Psoas muscle (tissue), 8 donors: ENCODE measurements around the gene BBS1. TPM values are rescaled to one million over a fixed set of nuclear protein-coding genes. Genes with fewer than 3 reads are reported as not detected.
"Not testable (repeated sequence)": the region's sequence is repeated elsewhere in the genome, so short reads cannot be mapped to it uniquely, and the experiment has no call there.

Experiments used
- ATAC-seq, 4 donors: fragments of 200-7000 bp; cut with Tn5 transposase; one replicate each; pipeline ENCODE4 v1.9.1; 2020; ENCODE audit warnings: moderate library complexity in 3 of 4, mild to moderate bottlenecking in 2 of 4
- DNase-seq, 2 donors: peaks; one replicate each; pipeline ENCODE4 v3.0.0-alpha.2; 2020
- H3K27ac ChIP-seq: fragments of 200-600 bp; one replicate; pipeline ENCODE4 v1.8.0; 2022
- H3K27me3 ChIP-seq, 3 donors: fragments of 200-600 bp in 1 of 3; one replicate each; pipeline versions ENCODE4 v1.6.1 to v1.8.0; 2013 to 2022; ENCODE audit warnings: low read length in 2 of 3, mild to moderate bottlenecking in 2 of 3, moderate library complexity in 1 of 3; ENCODE audit not compliant: insufficient read depth in 3 of 3
- H3K36me3 ChIP-seq, 2 donors: fragments of 200-600 bp in 1 of 2; one replicate each; pipeline versions ENCODE4 v1.6.1 to v1.8.0; 2013 to 2022; ENCODE audit warnings: low read depth in 1 of 2, mild to moderate bottlenecking in 1 of 2, moderate library complexity in 1 of 2; ENCODE audit not compliant: insufficient read depth in 1 of 2
- H3K4me1 ChIP-seq: fragments of 200-600 bp; one replicate; pipeline ENCODE4 v1.8.0; 2022
- H3K4me3 ChIP-seq: fragments of 200-600 bp; one replicate; pipeline ENCODE4 v1.8.0; 2022; ENCODE audit warnings: mild to moderate bottlenecking
- H3K9me3 ChIP-seq: fragments of 200-600 bp; one replicate; pipeline ENCODE4 v1.8.0; 2022
- CTCF ChIP-seq: fragments of 200-600 bp; IDR thresholded peaks from one replicate; pipeline ENCODE4 v1.8.0; 2022; ENCODE audit warnings: antibody characterized with exemption
- WGBS, 3 donors: extraction: QIAGEN DNeasy Blood & Tissue Kit; methylation state at CpG; one replicate each; pipeline versions ENCODE4 v1.1.6 to v1.1.7; 2013; 5-methylcytosine and 5-hydroxymethylcytosine counted together
- intact Hi-C, 2 donors: fragments of 100-400 bp; cut with DNase I; formaldehyde crosslinking; loops; one replicate each; pipeline versions ENCODE4 v1.11.0 to v1.14.2; 2022
- polyA plus RNA-seq, 3 donors: library from polyadenylated mRNA; stranded (reverse); fragments of 200-250 nt; gene quantifications; one replicate each; pipeline ENCODE4 v1.2.3, GENCODE V29; 2013
- total RNA-seq, 4 donors: library from RNA; stranded (reverse); fragmentation: NEBNext Ultra II Directional in 2 of 4; extraction: Animal tissue kit (Norgen Biotek cat#: 25700) in 2 of 4; gene quantifications; one replicate each; pipeline versions ENCODE4 v1.2.1 to v1.2.4, GENCODE V29; 2021 to 2023
- donor health status: healthy with polysubstance abuse.
- donor health status: DM: no; HTN: no; CAD: no; lungs with moderate emphysema.
- donor health status: Bipolar disorder and iron deficiency.
- donor health status: healthy.
- donor health status: DM: yes; HTN: yes; CAD: no.
- donor health status: DM: no; HTN: no; CAD: no.
- donor health status: DM: no; HTN: no; CAD: no.
- donor health status: DM: yes; HTN: yes; CAD: no.

BBS1 gene
- total and polyA plus RNA-seq, 7 donors = 4.4 to 15.3 (median 10.9) TPM

- H3K36me3 ChIP-seq = peaks cover 0 to 29% of the 10 kb centered on the region in 2 donors
- WGBS, 3 donors = 38 to 50% (median 44%) methylated on average over 25 to 26 of the region's 26 CpGs
- H3K27me3 ChIP-seq = no peaks in the 10 kb centered on the region
Measured at GRCh38 chr11:66543263-66544107, 33.0 kb downstream of the BBS1 start.

GRCh38 chr11:66544952-66545351 is 34.5 kb downstream of the BBS1 start:
- ATAC-seq, DNase-seq, H3K27me3 ChIP-seq, H3K9me3 ChIP-seq, intact Hi-C loops: not testable (repeated sequence)
- WGBS, 3 donors = 45 to 66% (median 45%) methylated on average over 14 of the region's 14 CpGs
- Histone ChIP-seq H3K4me3 (peak overlapping the region; percentile 83), H3K4me1 (peaks cover 33% of the 10 kb centered on the region), H3K27ac (peak overlapping the region; percentile 89), H3K36me3 (peaks cover 0 to 14% of the 10 kb centered on the region in 2 donors)

More at GRCh38 chr11:66543263-66544107, 33.0 kb downstream of the BBS1 start:
- Histone ChIP-seq H3K4me3 (peak overlapping the region; percentile 2), H3K27ac (peak overlapping the region; percentile 89), H3K9me3 (no peaks in the 10 kb centered on the region), H3K4me1 (peaks cover 33% of the 10 kb centered on the region)
- ATAC-seq = no peak
- peak in 1 of 2 donors; percentile 76 for DNase-seq
- intact Hi-C loops = no loop called here
- peak; percentile 25 for TF ChIP-seq CTCF

- intact Hi-C loops = no loop called here
- H3K4me1 ChIP-seq = peaks cover 33% of the 10 kb centered on the region
- TF ChIP-seq CTCF = no peak
- no peaks in the 10 kb centered on the region for H3K27me3 ChIP-seq
- peak within 1 kb of the TSS; percentile 89 for H3K27ac ChIP-seq
- H3K36me3 ChIP-seq = peaks cover 0 to 12% of the 10 kb centered on the region in 2 donors
- WGBS, 3 donors = 0 to 1% (median 1%) methylated on average over 65 to 71 of the region's 71 CpGs
- no peaks in the 10 kb centered on the region for H3K9me3 ChIP-seq
- ATAC-seq (peak; percentile 90 to 93 (median 92)), DNase-seq (peak; percentile 99)
- H3K4me3 ChIP-seq = peak within 1 kb of the TSS; percentile 83
Measured at GRCh38 chr11:66545701-66546367, 35.4 kb downstream of the BBS1 start, which contains the start of gene ZDHHC24. Gene ZDHHC24, minus strand, starts transcription at chr11:66546048. Its CDS starts 45 bp downstream, at chr11:66546003.

GRCh38 chr11:66546368-66546965 is 36.0 kb downstream of the BBS1 start, which contains the start of gene ACTN3:
Gene ACTN3, plus strand, starts transcription at chr11:66546903. Its CDS starts 35 bp downstream, at chr11:66546938.
- peak within 1 kb of the TSS; percentile 83 for H3K4me3 ChIP-seq
- ATAC-seq (peak; percentile 1 to 24 (median 8)), DNase-seq (peak; percentile 46 to 69)
- peak within 1 kb of the TSS; percentile 89 for H3K27ac ChIP-seq
- H3K36me3 ChIP-seq = peaks cover 0 to 12% of the 10 kb centered on the region in 2 donors
- 1 to 7% (median 2%) methylated on average over 37 of the region's 37 CpGs for WGBS, 3 donors
- intact Hi-C loops = no loop called here
- H3K27me3 ChIP-seq = no peaks in the 10 kb centered on the region
- no peak for TF ChIP-seq CTCF
- H3K4me1 ChIP-seq = peaks cover 33% of the 10 kb centered on the region
- no peaks in the 10 kb centered on the region for H3K9me3 ChIP-seq
